Activated CD4-positive, alpha-beta T cell treated with anti-CD3 and anti-CD28 coated beads for 4 hours (primary cell): Measurements from ENCODE around the gene SEPTIN11.

Experiments used
- DNase-seq, 2 donors: peaks; one replicate each; pipeline ENCODE4 v3.0.0-alpha.2; 2020

SEPTIN11 gene

DNA sequence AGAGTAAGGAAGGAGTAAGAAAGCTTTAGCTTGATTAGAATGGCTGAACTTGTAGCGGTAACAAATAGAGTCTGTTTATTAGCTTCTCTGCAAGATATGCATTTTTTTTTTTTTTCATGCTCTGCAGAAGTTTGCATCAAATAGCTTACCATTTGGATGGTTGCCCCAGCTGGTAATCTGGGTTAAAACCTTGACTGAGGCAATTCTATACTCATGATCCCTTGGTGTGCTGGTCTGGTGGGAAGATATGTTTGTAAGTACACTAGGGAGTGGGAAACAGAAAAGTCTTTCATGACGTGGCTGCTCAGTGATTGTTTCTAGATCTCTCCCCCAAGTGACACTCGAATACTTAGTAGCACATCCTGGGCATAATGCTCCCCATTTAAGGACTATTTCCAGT, 32.1 kb downstream of the SEPTIN11 start:
- no peak for DNase-seq

GRCh38 chr4:76982638-76983584, 33.4 kb downstream of the SEPTIN11 start:
- no peak for DNase-seq

DNA sequence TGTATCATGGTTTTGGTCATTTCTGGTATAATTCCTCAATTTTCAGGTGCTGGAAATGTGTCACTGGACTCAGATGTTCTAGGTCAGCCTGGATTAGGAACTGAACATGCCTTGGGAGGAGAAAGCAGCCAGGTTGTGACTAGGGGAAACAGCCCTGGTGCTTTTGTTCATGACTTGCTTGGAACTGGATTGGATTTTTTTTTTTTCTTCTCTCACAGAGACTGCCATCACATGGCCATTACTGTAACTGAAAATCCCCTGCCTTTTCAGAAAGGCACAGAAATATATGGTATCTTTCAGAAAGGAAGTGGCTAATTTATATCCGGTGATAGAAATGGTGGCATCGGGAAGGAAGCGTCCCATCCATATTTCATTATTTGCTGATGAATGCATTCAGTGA, 34.6 kb downstream of the SEPTIN11 start:
- no peak for DNase-seq

- no peak for DNase-seq
Observed at GRCh38 chr4:76984788-76985211, 35.2 kb downstream of the SEPTIN11 start.

GRCh38 chr4:76987153-76987591, 37.6 kb downstream of the SEPTIN11 start:
- no peak for DNase-seq

GRCh38 chr4:76987685-76988084, 38.1 kb downstream of the SEPTIN11 start:
- DNase-seq = no peak

DNA sequence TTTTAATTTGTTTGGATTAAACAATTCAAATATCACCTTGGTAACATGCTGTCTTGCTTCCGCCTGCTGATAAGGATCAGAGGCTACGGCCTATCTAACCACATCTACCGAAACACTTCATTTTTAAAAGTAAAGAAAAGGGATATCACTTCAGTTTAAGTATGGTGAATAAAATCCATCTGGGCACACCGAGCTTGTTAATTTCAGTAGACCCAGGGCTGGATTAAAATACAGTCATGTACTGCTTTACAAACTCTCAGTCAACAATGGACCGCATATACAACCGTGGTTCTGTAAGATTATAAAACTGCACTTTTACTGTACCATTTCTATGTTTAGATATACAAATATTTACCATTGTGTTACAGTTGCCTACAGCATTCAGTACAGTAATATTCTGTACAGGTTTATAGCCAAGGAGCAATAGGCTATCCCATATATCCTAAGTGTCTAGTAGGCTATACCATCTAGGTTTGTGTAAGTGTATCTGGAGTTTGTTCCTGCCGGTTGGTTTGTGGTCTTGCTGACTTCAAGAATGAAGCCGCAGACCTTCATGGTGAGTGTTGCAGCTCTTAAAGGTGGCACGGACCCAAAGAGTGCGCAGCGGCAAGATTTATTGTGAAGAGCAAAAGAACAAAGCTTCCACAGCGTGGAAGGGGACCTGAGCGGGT, 40.0 kb downstream of the SEPTIN11 start:
- peak; percentile 39 to 42 for DNase-seq

DNA sequence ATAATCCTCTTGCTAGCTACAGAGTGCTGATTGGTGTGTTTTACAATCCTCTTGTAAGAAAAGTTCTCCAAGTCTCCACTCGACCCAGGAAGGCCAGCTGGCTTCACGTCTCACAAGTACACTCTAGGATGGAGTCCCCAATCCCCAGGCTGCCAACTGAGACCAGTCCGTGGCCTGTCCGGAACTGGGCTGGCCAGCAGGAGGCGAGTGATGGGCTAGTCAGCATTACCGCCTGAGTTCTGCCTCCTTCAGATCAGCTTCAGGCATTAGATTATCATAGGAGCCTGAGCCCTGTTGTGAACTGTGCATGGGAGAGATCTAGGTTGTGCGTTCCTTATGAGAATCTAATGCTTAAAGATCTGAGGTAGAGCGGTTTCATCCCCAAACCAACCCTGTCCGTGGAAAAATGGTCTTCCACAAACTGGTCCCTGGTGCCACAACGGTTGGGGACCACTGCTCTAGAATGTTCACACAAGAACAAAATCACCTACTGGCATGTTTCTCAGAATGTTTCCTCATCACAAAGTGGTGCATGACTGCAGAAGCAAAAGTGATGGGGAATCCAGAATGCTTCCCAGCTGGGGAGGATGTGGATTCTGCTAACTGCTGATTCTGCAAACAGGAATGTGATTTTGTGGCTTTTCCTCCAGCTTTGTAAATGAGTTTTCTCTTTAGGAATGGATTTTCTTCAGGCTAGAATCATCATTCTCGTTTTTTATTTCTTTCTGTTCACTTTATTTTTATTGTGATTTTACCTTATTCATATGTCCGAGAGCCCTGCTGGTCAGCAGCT, 40.9 kb downstream of the SEPTIN11 start:
- DNase-seq = no peak

DNA sequence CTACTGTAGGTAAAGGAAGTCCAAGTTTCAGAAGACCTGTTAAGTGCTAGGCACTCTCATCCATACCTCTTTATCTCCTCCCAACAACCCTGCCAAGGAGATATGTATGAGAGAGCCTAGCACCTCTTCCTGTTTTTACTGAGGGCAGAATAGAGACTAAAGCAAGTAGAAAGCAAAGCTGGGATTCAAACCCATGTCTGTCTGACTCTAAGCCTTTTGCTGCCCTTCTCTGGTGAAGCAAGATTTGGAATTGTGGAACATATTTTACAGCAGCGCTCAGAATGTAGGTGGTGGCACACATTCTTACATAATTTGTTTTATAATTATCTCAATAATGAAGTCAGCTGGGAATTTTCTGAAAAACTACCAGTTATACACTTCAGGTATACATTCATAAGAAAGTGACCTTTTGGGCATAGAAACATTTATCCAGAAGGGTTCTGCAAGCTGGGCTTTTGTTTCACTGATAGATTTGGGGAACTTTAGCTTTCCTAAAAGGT, 41.7 kb downstream of the SEPTIN11 start:
- no peak for DNase-seq

- DNase-seq = peak; percentile 48 to 52
Observed at GRCh38 chr4:76993787-76994641, 44.5 kb downstream of the SEPTIN11 start.

DNA sequence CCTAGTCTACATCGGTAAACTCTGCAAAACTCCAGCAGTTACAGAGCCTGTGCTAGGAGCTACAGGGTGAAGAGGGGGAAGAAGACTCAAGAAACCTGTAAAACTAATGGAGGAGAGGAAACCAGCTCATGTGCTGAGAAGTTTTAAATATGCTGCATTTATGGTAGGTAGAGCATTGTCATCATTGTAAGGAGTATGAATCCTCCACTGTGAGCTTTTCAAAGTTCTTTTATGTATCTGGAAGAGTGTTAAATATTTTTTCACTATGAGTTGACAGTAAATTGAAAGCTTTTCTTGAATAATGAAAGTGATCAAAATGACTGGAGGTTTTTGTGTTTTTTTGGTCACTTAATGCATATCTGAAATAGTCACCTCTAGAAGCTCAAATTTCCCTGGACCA, 46.2 kb downstream of the SEPTIN11 start:
- DNase-seq = no peak

GRCh38 chr4:76996445-76996844, 46.9 kb downstream of the SEPTIN11 start:
- DNase-seq = no peak

- DNase-seq = no peak
Observed at GRCh38 chr4:76997077-76997476, 47.5 kb downstream of the SEPTIN11 start.

- no peak for DNase-seq
Observed at GRCh38 chr4:76997532-76997931, 48.0 kb downstream of the SEPTIN11 start.

DNA sequence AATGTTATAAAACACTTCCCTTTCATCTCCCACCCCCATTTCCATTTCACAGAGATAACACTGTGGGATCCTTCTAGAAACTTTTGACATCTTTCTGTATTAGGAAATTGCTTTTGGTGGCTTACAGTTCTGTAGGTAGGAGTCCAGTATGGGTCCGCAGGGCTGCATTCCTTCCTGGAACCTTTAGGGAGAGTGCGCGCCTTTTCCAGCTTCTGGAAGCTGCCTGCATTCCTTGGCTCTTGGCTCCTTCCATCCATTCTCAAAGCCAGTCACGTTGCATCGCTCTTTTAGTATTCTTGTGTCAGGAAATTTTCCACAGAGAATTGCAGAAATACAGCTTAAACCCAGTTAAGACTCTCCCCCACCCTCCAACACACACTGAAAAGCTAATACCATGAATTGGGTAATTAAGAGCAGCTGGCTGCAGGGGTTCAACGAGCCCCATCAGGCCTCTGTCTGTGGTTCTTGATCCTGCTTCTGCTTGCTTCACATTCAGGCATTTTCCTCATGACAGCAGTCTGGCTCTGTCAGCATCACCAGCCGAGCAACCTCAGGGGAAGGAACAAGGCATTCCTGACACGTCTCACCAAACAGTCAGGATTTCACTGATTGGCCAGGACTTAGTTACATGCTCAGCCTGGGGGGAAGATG, 48.8 kb downstream of the SEPTIN11 start:
- no peak for DNase-seq
